HepG2 (cell line): ENCODE measurements around the gene C17orf58. TPM values are rescaled to one million over a fixed set of nuclear protein-coding genes. Genes with fewer than 3 reads are reported as not detected.

Source experiments
- polyA plus RNA-seq, 8 experiments: library from polyadenylated mRNA; depleted of rRNA in 3 of 8; stranded (reverse) in 7 of 8; unstranded in 1 of 8; fragments of >200 nt; fragmentation: Illumina TruSeq in 4 of 8; extraction: Trizol in 4 of 8; gene quantifications; 2 replicates each; pipeline versions ENCODE4 v1.2.1 to v1.2.3, GENCODE V29; 2011 to 2016; ENCODE audit warnings: low read depth in 4 of 8, missing spikeins in 1 of 8, mixed read lengths in 1 of 8; ENCODE audit not compliant: insufficient read depth in 1 of 8
- small RNA-seq, 3 experiments: library from RNA; depleted of rRNA; stranded (forward); fragments of <200 nt; gene quantifications; one replicate each; pipeline ENCODE3, GENCODE V24; 2012; ENCODE audit warnings: low read depth in 2 of 3, low replicate concordance in 1 of 3; ENCODE audit not compliant: insufficient read length in 3 of 3, insufficient read depth in 2 of 3
- total RNA-seq, 5 experiments: library from RNA; depleted of rRNA; stranded (reverse); fragments of >200 nt; fragmentation: Illumina TruSeq; extraction: Trizol; gene quantifications; 2 replicates each; pipeline ENCODE4 v1.2.3, GENCODE V29; 2016; ENCODE audit warnings: low read depth in 1 of 5

The C17orf58 gene
- total and polyA plus RNA-seq, 2 of the 13 experiments (the other 11 are each of a cell fraction or from before 2014, with no cell fraction given), result 15.6 to 15.8 TPM

Small RNA genes lying within 50 kb of the gene (small RNA-seq; reads per million reads assigned to genes)
- 0 reads per million in 3 experiments for gene RN7SL622P

Other genes with a start within 250 kb of the C17orf58 start
- gene BPTF, start 171.0 kb downstream of the C17orf58 start, total RNA-seq (2016; rRNA removed; fragmentation: Illumina TruSeq; extraction: Trizol), result 43.5 and 73.1 TPM in 2 replicates
- gene BPTF, start 171.0 kb downstream of the C17orf58 start, polyA plus RNA-seq (2011; rRNA removed), result 52.9 and 66.1 TPM in 2 replicates
- 305 and 410 TPM in 2 replicates for gene KPNA2, start 39.3 kb upstream of the C17orf58 start, total RNA-seq (2016; rRNA removed; fragmentation: Illumina TruSeq; extraction: Trizol)
- 76.7 and 111 TPM in 2 replicates for gene KPNA2, start 39.3 kb upstream of the C17orf58 start, polyA plus RNA-seq (2011; rRNA removed)